Common myeloid progenitor, CD34-positive (primary cell): ENCODE results near the gene KRT2.
A peak's percentile ranks its signal among the peaks of the same experiment; 100 is the strongest.

Experiments
- CTCF ChIA-PET: fragments of 350-600 bp; sonication (Branson Sonifier 250); formaldehyde crosslinking; loops from one replicate; lab custom pipeline; 2021; ENCODE audit warnings: antibody characterized with exemption; lab: Charles Lee
- POLR2A ChIA-PET: fragments of 350-600 bp; sonication (Branson Sonifier 250); formaldehyde crosslinking; loops from one replicate; lab custom pipeline; 2021; ENCODE audit warnings: antibody characterized with exemption; lab: Charles Lee
- DNase-seq, 3 donors: peaks; one replicate each; pipeline versions ENCODE4 v3.0.0 to v3.0.0-alpha.2; 2013
- H3K27ac ChIP-seq, 2 experiments: 1 replicate in 1 of 2; 2 replicates in 1 of 2; pipeline ENCODE4 v1.7.0; 2013; ENCODE audit warnings: inconsistent platforms in 2 of 2, low read length in 2 of 2, mild to moderate bottlenecking in 2 of 2, low read depth in 1 of 2, moderate library complexity in 1 of 2; ENCODE audit not compliant: severe bottlenecking in 2 of 2, insufficient read depth in 1 of 2, poor library complexity in 1 of 2
- H3K27me3 ChIP-seq, 5 experiments: replicated peaks in 2 of 5; 1 replicate in 3 of 5; 2 replicates in 2 of 5; pipeline versions ENCODE4 v1.6.1 to v1.7.0; 2013; ENCODE audit warnings: low read length in 4 of 5, mild to moderate bottlenecking in 2 of 5, moderate library complexity in 2 of 5, inconsistent platforms in 1 of 5; ENCODE audit not compliant: insufficient read depth in 5 of 5, control insufficient read depth in 4 of 5
- H3K36me3 ChIP-seq, 4 experiments: 1 replicate in 2 of 4; 2 replicates in 2 of 4; pipeline versions ENCODE4 v1.6.1 to v1.7.0; 2013; ENCODE audit warnings: low read length in 3 of 4, control low read depth in 1 of 4, mild to moderate bottlenecking in 1 of 4; ENCODE audit not compliant: control insufficient read depth in 4 of 4, insufficient read depth in 4 of 4
- H3K4me1 ChIP-seq, 4 experiments: 1 replicate in 3 of 4; 2 replicates in 1 of 4; pipeline versions ENCODE4 v1.6.1 to v1.7.1; 2013; ENCODE audit warnings: low read length in 3 of 4, mild to moderate bottlenecking in 3 of 4, control low read depth in 1 of 4, inconsistent platforms in 1 of 4, moderate library complexity in 1 of 4; ENCODE audit not compliant: control insufficient read depth in 4 of 4, insufficient read depth in 4 of 4; ENCODE audit errors: control extremely low read depth in 1 of 4
- H3K4me3 ChIP-seq, 7 experiments: 1 replicate in 4 of 7; 2 replicates in 3 of 7; pipeline versions ENCODE4 v1.5.1 to v1.7.0; 2013; ENCODE audit warnings: mild to moderate bottlenecking in 7 of 7, low read length in 6 of 7, moderate library complexity in 6 of 7, inconsistent platforms in 2 of 7, low read depth in 2 of 7, control low read depth in 1 of 7; ENCODE audit not compliant: insufficient read depth in 4 of 7, control insufficient read depth in 1 of 7; ENCODE audit errors: extremely low read depth in 1 of 7
- H3K9me3 ChIP-seq, 5 experiments: 1 replicate in 4 of 5; 2 replicates in 1 of 5; pipeline versions ENCODE4 v1.6.1 to v1.7.1; 2013; ENCODE audit warnings: low read length in 4 of 5, mild to moderate bottlenecking in 2 of 5, inconsistent platforms in 1 of 5, low read depth in 1 of 5, moderate library complexity in 1 of 5; ENCODE audit not compliant: control insufficient read depth in 4 of 5, insufficient read depth in 2 of 5; ENCODE audit errors: control extremely low read depth in 1 of 5
- WGBS: methylation state at CpG from one replicate; pipeline ENCODE4 v1.1.5; 2013; ENCODE audit not compliant: insufficient coverage; 5-methylcytosine and 5-hydroxymethylcytosine counted together

Gene KRT2

GRCh38 chr12:52647601-52648000, 4.4 kb downstream of the KRT2 start:
- no peak for DNase-seq
- Histone ChIP-seq H3K27ac (no peak overlapping the region), H3K9me3 (no peaks in the 10 kb centered on the region), H3K27me3 (no peaks in the 10 kb centered on the region), H3K4me1 (peaks cover 3 to 17% (median 16%) of the 10 kb centered on the region in 4 experiments), H3K4me3 (no peak overlapping the region), H3K36me3 (no peaks in the 10 kb centered on the region)
- WGBS: 94% methylated on average over 9 of the region's 9 CpGs
- POLR2A ChIA-PET: no interaction called here
- CTCF ChIA-PET: interaction anchor here (0.7 to 1.0 kb wide), 2 partner anchors 12 to 18 kb away, joined by 3 read pairs; no protein-coding TSS in a partner anchor

- WGBS: 97% methylated on average over 12 of the region's 12 CpGs
- H3K4me3 ChIP-seq: no peak overlapping the region
- POLR2A ChIA-PET: no interaction called here
- no peak overlapping the region for H3K27ac ChIP-seq
- DNase-seq: no peak
- H3K36me3 ChIP-seq: no peaks in the 10 kb centered on the region
- CTCF ChIA-PET: no interaction called here
- peaks cover 3 to 19% (median 17%) of the 10 kb centered on the region in 4 experiments for H3K4me1 ChIP-seq
- no peaks in the 10 kb centered on the region for H3K27me3 ChIP-seq
- H3K9me3 ChIP-seq: no peaks in the 10 kb centered on the region
Measured at GRCh38 chr12:52646613-52647012, 5.4 kb downstream of the KRT2 start.

DNA sequence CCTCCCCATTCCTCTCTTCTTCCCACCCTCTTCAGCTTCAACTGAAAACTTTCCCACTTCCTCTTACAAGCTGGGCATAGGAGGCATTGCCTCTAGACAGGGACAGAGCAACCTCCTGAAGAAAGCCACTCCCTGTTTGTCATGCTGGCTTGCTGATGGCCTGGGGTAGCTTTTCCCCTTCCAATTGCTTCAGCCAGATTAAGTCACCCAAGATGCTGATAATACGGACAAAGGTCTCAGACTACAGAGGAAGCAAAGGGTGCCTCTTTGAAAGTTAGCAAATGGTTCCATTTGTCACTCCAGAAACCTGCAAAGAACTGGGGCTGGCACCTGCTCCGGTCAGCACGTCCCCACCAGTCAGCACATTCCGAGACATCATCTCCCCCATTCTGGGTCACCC, 6.0 kb downstream of the KRT2 start:
- ChIA-PET CTCF (no interaction called here), POLR2A (no interaction called here)
- WGBS: 89% methylated on average over 4 of the region's 4 CpGs
- no peak overlapping the region for H3K4me3 ChIP-seq
- H3K4me1 ChIP-seq: peaks cover 3 to 23% (median 17%) of the 10 kb centered on the region in 4 experiments
- no peaks in the 10 kb centered on the region for H3K9me3 ChIP-seq
- no peaks in the 10 kb centered on the region for H3K36me3 ChIP-seq
- H3K27ac ChIP-seq: no peak overlapping the region
- no peaks in the 10 kb centered on the region for H3K27me3 ChIP-seq
- DNase-seq: no peak

- H3K9me3 ChIP-seq: no peaks in the 10 kb centered on the region
- CTCF ChIA-PET: interaction anchor here (1.1 kb wide), 1 partner anchor 221 kb away, joined by 3 read pairs; no protein-coding TSS in a partner anchor
- no peaks in the 10 kb centered on the region for H3K36me3 ChIP-seq
- no peak overlapping the region for H3K4me3 ChIP-seq
- H3K27me3 ChIP-seq: no peaks in the 10 kb centered on the region
- WGBS: 53% methylated on average over 5 of the region's 7 CpGs
- POLR2A ChIA-PET: no interaction called here
- H3K27ac ChIP-seq: no peak overlapping the region
- DNase-seq: peak; percentile 15 to 87 (median 76)
- H3K4me1 ChIP-seq: peaks cover 3 to 23% (median 15%) of the 10 kb centered on the region in 4 experiments
Measured at GRCh38 chr12:52645120-52645761, 6.8 kb downstream of the KRT2 start.

DNA sequence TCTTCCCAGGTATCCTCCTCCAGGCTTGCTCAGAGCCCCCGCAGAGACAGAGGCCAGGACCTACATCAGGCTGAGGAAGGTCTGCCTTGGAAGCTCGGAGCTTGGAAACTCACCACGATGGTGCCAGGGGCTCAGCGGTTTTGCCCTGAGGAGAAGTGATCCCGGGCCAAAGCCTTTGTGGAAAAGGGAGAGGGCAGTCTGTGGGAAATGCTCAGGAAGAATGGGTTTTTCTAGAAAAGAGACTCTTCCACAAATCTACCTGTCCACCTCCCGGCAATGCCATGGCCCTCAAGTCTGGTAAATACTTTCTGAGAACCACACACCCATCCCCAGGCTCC, 8.0 kb downstream of the KRT2 start:
- no peaks in the 10 kb centered on the region for H3K27me3 ChIP-seq
- ChIA-PET POLR2A (no interaction called here), CTCF (no interaction called here)
- peaks cover 3 to 23% (median 15%) of the 10 kb centered on the region in 4 experiments for H3K4me1 ChIP-seq
- H3K36me3 ChIP-seq: no peaks in the 10 kb centered on the region
- 100% methylated on average over 3 of the region's 6 CpGs for WGBS
- H3K27ac ChIP-seq: no peak overlapping the region
- DNase-seq: no peak
- H3K9me3 ChIP-seq: no peaks in the 10 kb centered on the region
- no peak overlapping the region for H3K4me3 ChIP-seq

GRCh38 chr12:52643233-52644077, 8.6 kb downstream of the KRT2 start:
- Histone ChIP-seq H3K27ac (no peak overlapping the region), H3K4me3 (no peak overlapping the region), H3K9me3 (no peaks in the 10 kb centered on the region), H3K4me1 (peaks cover 3 to 23% (median 14%) of the 10 kb centered on the region in 4 experiments), H3K27me3 (no peaks in the 10 kb centered on the region), H3K36me3 (no peaks in the 10 kb centered on the region)
- 95% methylated on average over 6 of the region's 10 CpGs for WGBS
- CTCF ChIA-PET: interaction anchor here (1.0 to 2.0 kb wide), 2 partner anchors 26 to 33 kb away, joined by 5 to 8 read pairs; no protein-coding TSS in a partner anchor
- no peak for DNase-seq
- POLR2A ChIA-PET: no interaction called here

GRCh38 chr12:52641468-52641867, 10.5 kb downstream of the KRT2 start:
- Histone ChIP-seq H3K36me3 (no peaks in the 10 kb centered on the region), H3K4me1 (peaks cover 3 to 23% (median 16%) of the 10 kb centered on the region in 4 experiments), H3K27ac (no peak overlapping the region), H3K9me3 (no peaks in the 10 kb centered on the region), H3K27me3 (no peaks in the 10 kb centered on the region), H3K4me3 (no peak overlapping the region)
- CTCF ChIA-PET: interaction anchor here (0.7 to 2.0 kb wide), 4 partner anchors 28 to 241 kb away, joined by 3 to 8 read pairs (median 3); no protein-coding TSS in a partner anchor
- POLR2A ChIA-PET: no interaction called here
- DNase-seq: no peak
- WGBS: 97% methylated on average over 3 of the region's 4 CpGs
